ENCODE results near the gene RAPGEF2. TPM values are rescaled to one million over a fixed set of nuclear protein-coding genes. Genes with fewer than 3 reads are reported as not detected.
"Not testable (repeated sequence)": the region's sequence is repeated elsewhere in the genome, so short reads cannot be mapped to it uniquely, and the experiment has no call there.

RAPGEF2 gene
- total and polyA plus RNA-seq, 2 experiments from 2014 or later = 8.4 to 79.3 TPM

DNA sequence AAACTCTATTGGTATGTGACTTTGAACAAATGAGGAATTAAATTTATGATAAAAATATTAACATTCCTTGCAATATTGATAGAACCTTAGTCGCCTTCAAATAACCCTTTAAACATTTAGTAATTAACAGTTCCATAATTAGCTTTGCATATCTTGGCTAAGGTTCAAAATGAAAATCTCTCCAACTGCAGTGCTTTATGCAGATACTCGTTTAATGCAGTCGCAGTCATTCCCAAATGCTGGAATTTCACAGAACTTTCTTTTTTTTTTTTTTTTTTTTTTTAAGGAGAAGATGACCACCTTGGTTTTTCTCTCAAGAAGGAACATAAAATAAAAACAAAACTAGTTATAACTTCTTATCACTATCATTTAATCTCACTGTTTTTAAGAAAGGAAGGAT is 5.2 kb downstream of the RAPGEF2 start:
- 91% methylated on average over 3 of the region's 3 CpGs for WGBS (ENCODE audit: low lambda C conversion rate, missing lambda C conversion rate)
- no peaks in the 10 kb centered on the region for H3K9me2 ChIP-seq (replicated peaks; ENCODE audit: insufficient read depth)

DNA sequence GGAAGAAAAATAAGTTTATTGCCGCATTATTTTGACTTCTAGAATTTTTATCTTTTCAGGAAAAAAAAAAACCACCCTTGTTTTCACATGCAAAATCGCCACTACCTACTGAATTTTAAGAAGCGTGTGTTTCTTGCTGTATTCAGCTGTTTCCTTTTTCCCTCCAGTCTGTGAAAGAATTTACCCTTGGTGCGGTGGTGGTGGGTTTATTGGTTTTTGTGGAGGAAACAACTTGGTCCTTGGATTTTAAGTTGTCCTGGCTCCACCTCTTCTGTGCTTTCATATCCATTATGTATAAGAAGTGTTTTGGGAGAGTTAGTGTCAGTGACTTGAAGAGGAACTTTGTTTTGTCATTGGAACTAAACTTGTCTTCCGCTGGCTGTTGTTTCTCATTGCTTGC is 8.1 kb downstream of the RAPGEF2 start:
- Histone ChIP-seq H3K27me3 (no peaks in the 10 kb centered on the region), H3K9me3 (ENCODE audit: low read depth) (no peaks in the 10 kb centered on the region), H2AFZ (no peak overlapping the region), H3K4me2 (no peak overlapping the region), H3K79me2 (peaks cover 100% of the 10 kb centered on the region), H3K36me3 (replicated peaks; ENCODE audit: insufficient read depth, low read depth) (no peaks in the 10 kb centered on the region), H3K4me3 (no peak overlapping the region), H3K27ac (no peak overlapping the region), H3K9me2 (replicated peaks; ENCODE audit: insufficient read depth) (no peaks in the 10 kb centered on the region), H4K20me1 (ENCODE audit: insufficient read depth, poor library complexity, severe bottlenecking) (peaks cover 81% of the 10 kb centered on the region), H3K4me1 (ENCODE audit: insufficient read depth) (peaks cover 10% of the 10 kb centered on the region)
- DNase-seq (ENCODE audit: low spot score) = no peak
- TF ChIP-seq, protein P1, sequence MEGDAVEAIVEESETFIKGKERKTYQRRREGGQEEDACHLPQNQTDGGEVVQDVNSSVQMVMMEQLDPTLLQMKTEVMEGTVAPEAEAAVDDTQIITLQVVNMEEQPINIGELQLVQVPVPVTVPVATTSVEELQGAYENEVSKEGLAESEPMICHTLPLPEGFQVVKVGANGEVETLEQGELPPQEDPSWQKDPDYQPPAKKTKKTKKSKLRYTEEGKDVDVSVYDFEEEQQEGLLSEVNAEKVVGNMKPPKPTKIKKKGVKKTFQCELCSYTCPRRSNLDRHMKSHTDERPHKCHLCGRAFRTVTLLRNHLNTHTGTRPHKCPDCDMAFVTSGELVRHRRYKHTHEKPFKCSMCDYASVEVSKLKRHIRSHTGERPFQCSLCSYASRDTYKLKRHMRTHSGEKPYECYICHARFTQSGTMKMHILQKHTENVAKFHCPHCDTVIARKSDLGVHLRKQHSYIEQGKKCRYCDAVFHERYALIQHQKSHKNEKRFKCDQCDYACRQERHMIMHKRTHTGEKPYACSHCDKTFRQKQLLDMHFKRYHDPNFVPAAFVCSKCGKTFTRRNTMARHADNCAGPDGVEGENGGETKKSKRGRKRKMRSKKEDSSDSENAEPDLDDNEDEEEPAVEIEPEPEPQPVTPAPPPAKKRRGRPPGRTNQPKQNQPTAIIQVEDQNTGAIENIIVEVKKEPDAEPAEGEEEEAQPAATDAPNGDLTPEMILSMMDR (IDR thresholded peaks at IDR 0.05; ENCODE audit: poor library complexity) = no peak
- no peak for TF ChIP-seq EZH2 (IDR thresholded peaks at IDR 0.05; ENCODE audit: borderline replicate concordance)
- TF ChIP-seq EZH2phosphoT487 (IDR thresholded peaks at IDR 0.05; ENCODE audit: low read depth, severe bottlenecking, unreplicated experiment) = no peak
- 88% methylated on average over 5 of the region's 5 CpGs for WGBS (ENCODE audit: low lambda C conversion rate, missing lambda C conversion rate)

More for the DNA sequence above, 5.2 kb downstream of the RAPGEF2 start:
- Histone ChIP-seq H2AFZ (no peak overlapping the region), H3K79me2 (peaks cover 95% of the 10 kb centered on the region), H3K27ac (no peak overlapping the region), H3K9me3 (ENCODE audit: low read depth) (no peaks in the 10 kb centered on the region), H3K36me3 (replicated peaks; ENCODE audit: insufficient read depth, low read depth) (no peaks in the 10 kb centered on the region), H3K4me2 (peak overlapping the region; percentile 85), H4K20me1 (ENCODE audit: insufficient read depth, poor library complexity, severe bottlenecking) (peaks cover 82% of the 10 kb centered on the region), H3K4me3 (no peak overlapping the region), H3K27me3 (no peaks in the 10 kb centered on the region), H3K4me1 (ENCODE audit: insufficient read depth) (peaks cover 19% of the 10 kb centered on the region)
- no peak for DNase-seq (ENCODE audit: low spot score)
- TF ChIP-seq EZH2 (IDR thresholded peaks at IDR 0.05; ENCODE audit: borderline replicate concordance) = no peak
- TF ChIP-seq EZH2phosphoT487 (IDR thresholded peaks at IDR 0.05; ENCODE audit: low read depth, severe bottlenecking, unreplicated experiment) = no peak
- TF ChIP-seq, protein P1 (IDR thresholded peaks at IDR 0.05; ENCODE audit: poor library complexity) = no peak

DNA sequence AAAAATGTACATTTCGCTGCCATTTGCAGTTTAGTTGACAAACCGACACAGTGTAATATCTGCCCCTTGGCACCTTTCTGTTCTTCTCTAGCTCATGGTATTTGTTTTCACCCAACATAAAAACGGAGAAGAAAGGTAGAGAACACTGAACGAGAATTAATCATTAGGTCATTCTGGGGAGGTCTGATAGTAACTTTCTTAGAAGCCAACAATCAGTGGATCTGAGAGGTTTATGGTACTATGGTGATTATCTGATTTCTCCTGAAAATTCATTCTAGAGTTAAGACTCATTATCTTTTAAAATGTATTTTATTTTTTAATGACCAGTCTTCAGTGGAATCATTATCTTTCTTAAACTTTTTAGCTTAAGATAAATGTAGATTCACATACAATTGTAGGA is 8.5 kb downstream of the RAPGEF2 start:
- no peak overlapping the region for H2AFZ ChIP-seq
- no peaks in the 10 kb centered on the region for H3K9me2 ChIP-seq (replicated peaks; ENCODE audit: insufficient read depth)
- H3K27ac ChIP-seq = no peak overlapping the region
- H4K20me1 ChIP-seq (ENCODE audit: insufficient read depth, poor library complexity, severe bottlenecking) = peaks cover 78% of the 10 kb centered on the region
- no peak overlapping the region for H3K4me3 ChIP-seq
- peaks cover 5% of the 10 kb centered on the region for H3K4me1 ChIP-seq (ENCODE audit: insufficient read depth)
- H3K27me3 ChIP-seq = no peaks in the 10 kb centered on the region
- no peaks in the 10 kb centered on the region for H3K9me3 ChIP-seq (ENCODE audit: low read depth)
- DNase-seq (ENCODE audit: low spot score) = no peak
- H3K4me2 ChIP-seq = no peak overlapping the region
- whole genome bisulfite sequencing (ENCODE audit: low lambda C conversion rate, missing lambda C conversion rate) = 72% methylated on average over 4 of the region's 4 CpGs
- peaks cover 100% of the 10 kb centered on the region for H3K79me2 ChIP-seq
- no peaks in the 10 kb centered on the region for H3K36me3 ChIP-seq (replicated peaks; ENCODE audit: insufficient read depth, low read depth)
- TF ChIP-seq, protein P1 (IDR thresholded peaks at IDR 0.05; ENCODE audit: poor library complexity) = no peak
- TF ChIP-seq EZH2phosphoT487 (IDR thresholded peaks at IDR 0.05; ENCODE audit: low read depth, severe bottlenecking, unreplicated experiment) = no peak
- TF ChIP-seq EZH2 (IDR thresholded peaks at IDR 0.05; ENCODE audit: borderline replicate concordance) = no peak

DNA sequence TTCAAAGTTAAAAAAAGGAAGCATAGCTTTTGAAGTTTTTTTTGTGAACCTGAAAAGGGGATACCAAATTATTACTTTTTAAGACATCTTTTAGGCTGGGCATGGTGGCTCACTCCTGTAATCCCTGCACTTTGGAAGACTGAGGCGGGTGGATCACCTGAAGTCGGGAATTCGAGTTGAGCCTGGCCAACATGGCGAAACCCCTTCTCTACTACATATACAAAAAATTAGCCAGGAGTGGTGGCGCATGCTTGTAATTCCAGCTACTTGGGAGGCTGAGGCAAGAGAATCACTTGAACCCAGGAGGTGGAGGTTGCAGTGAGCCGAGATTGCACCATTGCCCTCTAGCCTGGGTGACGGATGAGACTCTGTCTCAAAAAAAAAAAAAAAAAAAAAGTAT is 10.5 kb downstream of the RAPGEF2 start:
- not testable (repeated sequence) for H3K4me1 ChIP-seq (ENCODE audit: insufficient read depth); H3K9me2 ChIP-seq (replicated peaks; ENCODE audit: insufficient read depth); H2AFZ ChIP-seq; H3K4me3 ChIP-seq; H3K36me3 ChIP-seq (replicated peaks; ENCODE audit: insufficient read depth, low read depth); H3K9me3 ChIP-seq (ENCODE audit: low read depth); DNase-seq (ENCODE audit: low spot score); H3K27ac ChIP-seq; H3K4me2 ChIP-seq; H3K27me3 ChIP-seq
- Histone ChIP-seq H3K79me2 (peaks cover 100% of the 10 kb centered on the region), H4K20me1 (ENCODE audit: insufficient read depth, poor library complexity, severe bottlenecking) (peaks cover 72% of the 10 kb centered on the region)
- WGBS (ENCODE audit: low lambda C conversion rate, missing lambda C conversion rate) = 95% methylated on average over 7 of the region's 7 CpGs

DNA sequence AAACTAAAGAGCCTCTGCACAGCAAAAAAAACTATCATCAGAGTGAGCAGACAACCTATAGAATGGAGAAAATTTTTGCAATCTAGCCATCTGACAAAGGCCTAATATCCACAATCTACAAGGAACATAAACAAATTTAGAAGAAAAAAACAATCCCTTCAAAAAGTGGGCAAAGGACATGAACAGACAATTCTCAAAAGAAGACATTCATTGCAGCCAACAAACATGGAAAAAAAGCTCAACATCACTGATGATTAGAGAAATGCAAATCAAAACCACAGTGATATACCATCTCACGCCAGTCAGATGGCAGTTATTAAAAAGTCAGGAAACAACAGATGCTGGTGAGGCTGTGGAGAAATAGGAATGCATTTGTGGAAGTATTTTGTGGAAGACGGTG is 13.2 kb downstream of the RAPGEF2 start:
- H3K9me2 ChIP-seq (replicated peaks; ENCODE audit: insufficient read depth); H3K4me1 ChIP-seq (ENCODE audit: insufficient read depth); H2AFZ ChIP-seq; H3K27ac ChIP-seq; DNase-seq (ENCODE audit: low spot score); H3K27me3 ChIP-seq; H3K36me3 ChIP-seq (replicated peaks; ENCODE audit: insufficient read depth, low read depth); H3K4me2 ChIP-seq; H3K4me3 ChIP-seq; H3K9me3 ChIP-seq (ENCODE audit: low read depth): not testable (repeated sequence)
- Histone ChIP-seq H3K79me2 (peaks cover 100% of the 10 kb centered on the region), H4K20me1 (ENCODE audit: insufficient read depth, poor library complexity, severe bottlenecking) (peaks cover 49% of the 10 kb centered on the region)
- WGBS (ENCODE audit: low lambda C conversion rate, missing lambda C conversion rate) = 96% methylated on average over 2 of the region's 2 CpGs

DNA sequence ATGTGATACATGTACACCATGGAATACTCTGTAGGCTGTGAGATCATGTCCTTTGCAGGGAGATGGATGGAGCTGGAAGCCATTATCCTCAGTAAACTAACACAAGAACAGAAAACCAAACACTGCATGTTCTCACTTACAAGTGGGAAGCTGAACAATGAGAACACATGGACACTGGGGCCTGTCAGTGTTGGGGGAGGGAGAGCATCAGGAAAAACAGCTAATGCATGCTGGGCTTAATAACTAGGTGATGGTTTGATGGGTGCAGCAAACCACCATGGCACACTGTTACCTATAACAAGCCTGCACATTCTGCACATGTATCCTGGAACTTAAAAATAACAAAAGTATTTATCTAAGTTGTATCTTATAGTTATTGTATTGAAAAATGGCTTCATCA is 13.8 kb downstream of the RAPGEF2 start:
- not testable (repeated sequence) for H3K36me3 ChIP-seq (replicated peaks; ENCODE audit: insufficient read depth, low read depth); H3K9me3 ChIP-seq (ENCODE audit: low read depth); H3K27me3 ChIP-seq; H3K27ac ChIP-seq; DNase-seq (ENCODE audit: low spot score); H2AFZ ChIP-seq; H3K4me3 ChIP-seq; H3K9me2 ChIP-seq (replicated peaks; ENCODE audit: insufficient read depth); H3K4me2 ChIP-seq; H3K4me1 ChIP-seq (ENCODE audit: insufficient read depth)
- peaks cover 47% of the 10 kb centered on the region for H4K20me1 ChIP-seq (ENCODE audit: insufficient read depth, poor library complexity, severe bottlenecking)
- peaks cover 100% of the 10 kb centered on the region for H3K79me2 ChIP-seq

Measured in hepatocyte (in vitro differentiated cells).